ENCODE measurements around the gene CCDC91.

Gene CCDC91

DNA sequence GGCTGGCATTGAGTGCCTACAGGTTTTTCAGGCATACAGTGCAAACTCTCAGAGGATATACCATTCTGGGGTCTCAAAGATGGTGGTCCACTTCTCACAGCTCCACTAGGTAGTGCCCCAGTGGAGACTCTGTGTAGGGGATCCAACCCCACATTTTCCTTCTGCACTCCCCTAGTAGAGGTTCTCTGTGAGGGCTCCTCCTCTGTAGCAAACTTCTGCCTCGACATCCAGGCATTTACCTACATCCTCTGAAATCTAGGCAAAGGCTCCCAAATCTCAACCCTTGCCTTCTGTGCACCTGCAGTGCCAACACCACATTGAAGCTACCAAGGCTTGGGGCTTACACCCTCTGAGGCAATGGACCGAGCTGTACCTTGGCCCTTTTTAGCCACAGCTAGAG, 179.2 kb downstream of the CCDC91 start:
- no peaks in the 10 kb centered on the region for H3K4me1 ChIP-seq (ENCODE audit: control insufficient read depth, insufficient read depth, low read length)
- CTCF ChIA-PET: interaction anchor here (0.5 kb wide), 1 partner anchor 33 kb away, joined by 3 read pairs; no protein-coding TSS in a partner anchor
- H3K27ac ChIP-seq (ENCODE audit: extremely low read depth, low read depth, low read length): no peak overlapping the region
- no peak overlapping the region for H3K4me3 ChIP-seq (ENCODE audit: low read depth, low read length)
- H3K36me3 ChIP-seq (ENCODE audit: control insufficient read depth in 2 of 2, insufficient read depth in 1 of 2, low read length in 2 of 2): no peaks in the 10 kb centered on the region
- H3K9me3 ChIP-seq (ENCODE audit: control insufficient read depth, insufficient read depth, low read depth, low read length): no peaks in the 10 kb centered on the region
- POLR2A ChIA-PET: no interaction called here
- TF ChIP-seq GLI4 (tag by site-specific recombination; IDR thresholded peaks at IDR 0.05) (no peak), SETDB1 (IDR thresholded peaks at IDR 0.05; ENCODE audit: insufficient read length, low read length) (peak; percentile 35)

GRCh38 chr12:28374556-28374955, 184.3 kb downstream of the CCDC91 start:
- CTCF ChIA-PET: interaction anchor here (0.6 kb wide), 1 partner anchor 377 kb away, joined by 5 read pairs; no protein-coding TSS in a partner anchor
- POLR2A ChIA-PET: interaction anchor here (0.5 kb wide), 1 partner anchor 16 kb away, joined by 4 read pairs; no protein-coding TSS in a partner anchor
- no peaks in the 10 kb centered on the region for H3K9me3 ChIP-seq (ENCODE audit: control insufficient read depth, insufficient read depth, low read depth, low read length)

DNA sequence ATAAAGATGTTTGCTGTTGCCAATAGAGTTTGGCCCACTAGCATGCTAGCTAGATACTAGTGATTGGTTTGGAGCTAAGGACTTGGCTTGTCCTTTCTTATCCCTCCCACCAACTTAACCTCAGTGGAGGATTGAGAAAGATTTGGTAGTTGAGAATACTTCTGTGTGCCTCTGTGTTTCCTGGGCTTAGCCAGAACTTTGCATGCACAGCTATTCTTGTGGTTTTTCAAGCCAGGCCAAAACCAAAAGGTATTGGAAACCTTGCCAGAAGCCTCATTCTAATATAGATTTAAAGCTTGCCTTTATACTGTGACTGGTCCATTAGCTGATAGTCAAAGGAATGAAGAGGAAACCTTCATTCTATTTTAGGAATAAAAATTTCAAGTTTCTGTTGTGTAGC, 188.5 kb downstream of the CCDC91 start:
- TF ChIP-seq ZNF555 (tag by site-specific recombination; conservative IDR thresholded peaks at IDR 0.05): no peak
- TF ChIP-seq ZNF324 (tag by site-specific recombination; IDR thresholded peaks at IDR 0.05): no peak
- TF ChIP-seq ZNF529 (tag by site-specific recombination; IDR thresholded peaks at IDR 0.05; ENCODE audit: insufficient replicate concordance): no peak
- no peak for TF ChIP-seq BCL6B (tag by site-specific recombination; IDR thresholded peaks at IDR 0.05)
- TF ChIP-seq, protein P1, sequence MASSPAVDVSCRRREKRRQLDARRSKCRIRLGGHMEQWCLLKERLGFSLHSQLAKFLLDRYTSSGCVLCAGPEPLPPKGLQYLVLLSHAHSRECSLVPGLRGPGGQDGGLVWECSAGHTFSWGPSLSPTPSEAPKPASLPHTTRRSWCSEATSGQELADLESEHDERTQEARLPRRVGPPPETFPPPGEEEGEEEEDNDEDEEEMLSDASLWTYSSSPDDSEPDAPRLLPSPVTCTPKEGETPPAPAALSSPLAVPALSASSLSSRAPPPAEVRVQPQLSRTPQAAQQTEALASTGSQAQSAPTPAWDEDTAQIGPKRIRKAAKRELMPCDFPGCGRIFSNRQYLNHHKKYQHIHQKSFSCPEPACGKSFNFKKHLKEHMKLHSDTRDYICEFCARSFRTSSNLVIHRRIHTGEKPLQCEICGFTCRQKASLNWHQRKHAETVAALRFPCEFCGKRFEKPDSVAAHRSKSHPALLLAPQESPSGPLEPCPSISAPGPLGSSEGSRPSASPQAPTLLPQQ (tag by site-specific recombination; IDR thresholded peaks at IDR 0.05): no peak
- no peak for TF ChIP-seq ZNF791 (tag by site-specific recombination; IDR thresholded peaks at IDR 0.05)
- no peak for TF ChIP-seq ZNF416 (tag by site-specific recombination; IDR thresholded peaks at IDR 0.05)
- no peak for TF ChIP-seq ZNF624 (tag by site-specific recombination; IDR thresholded peaks at IDR 0.05)
- TF ChIP-seq ZNF707 (tag by site-specific recombination; IDR thresholded peaks at IDR 0.05): no peak
- TF ChIP-seq ZNF549 (tag by site-specific recombination; IDR thresholded peaks at IDR 0.05): no peak
- no peak for TF ChIP-seq ZNF239 (tag by site-specific recombination; IDR thresholded peaks at IDR 0.05)
- TF ChIP-seq ZNF423 (tag by site-specific recombination; IDR thresholded peaks at IDR 0.05): no peak
- no peak for TF ChIP-seq ZNF16 (tag by site-specific recombination; IDR thresholded peaks at IDR 0.05; ENCODE audit: low read depth)
- no peak for TF ChIP-seq ZNF146 (tag by site-specific recombination; IDR thresholded peaks at IDR 0.05)
- TF ChIP-seq ZNF26 (tag by site-specific recombination; IDR thresholded peaks at IDR 0.05): no peak
- no peak for TF ChIP-seq WT1 (tag by site-specific recombination; IDR thresholded peaks at IDR 0.05)
- TF ChIP-seq INSM2 (tag by site-specific recombination; IDR thresholded peaks at IDR 0.05): no peak
- no peak overlapping the region for H3K4me3 ChIP-seq (ENCODE audit: low read depth, low read length)
- no peak overlapping the region for H3K27ac ChIP-seq (ENCODE audit: extremely low read depth, low read depth, low read length)
- no peaks in the 10 kb centered on the region for H3K9me3 ChIP-seq (ENCODE audit: control insufficient read depth, insufficient read depth, low read depth, low read length)
- no peaks in the 10 kb centered on the region for H3K4me1 ChIP-seq (ENCODE audit: control insufficient read depth, insufficient read depth, low read length)
- no peaks in the 10 kb centered on the region for H3K36me3 ChIP-seq (ENCODE audit: control insufficient read depth in 2 of 2, insufficient read depth in 1 of 2, low read length in 2 of 2)
- ChIA-PET CTCF (no interaction called here), POLR2A (no interaction called here)

More at GRCh38 chr12:28374556-28374955, 184.3 kb downstream of the CCDC91 start:
- H3K36me3 ChIP-seq (ENCODE audit: control insufficient read depth in 2 of 2, insufficient read depth in 1 of 2, low read length in 2 of 2): no peaks in the 10 kb centered on the region
- no peak overlapping the region for H3K27ac ChIP-seq (ENCODE audit: extremely low read depth, low read depth, low read length)
- TF ChIP-seq, protein P1 (tag by site-specific recombination; IDR thresholded peaks at IDR 0.05): no peak
- no peak for TF ChIP-seq ZNF624 (tag by site-specific recombination; IDR thresholded peaks at IDR 0.05)
- no peak for TF ChIP-seq TRIM28 (IDR thresholded peaks at IDR 0.05; ENCODE audit: borderline replicate concordance, low read length)
- H3K4me1 ChIP-seq (ENCODE audit: control insufficient read depth, insufficient read depth, low read length): no peaks in the 10 kb centered on the region
- H3K4me3 ChIP-seq (ENCODE audit: low read depth, low read length): no peak overlapping the region

Measured in HEK293 (cell line).